Lower leg skin (tissue), 4 donors: Measurements from ENCODE around the gene HRCT1. TPM values are rescaled to one million over a fixed set of nuclear protein-coding genes. Genes with fewer than 3 reads are reported as not detected.
"Not testable (repeated sequence)": the region's sequence is repeated elsewhere in the genome, so short reads cannot be mapped to it uniquely, and the experiment has no call there.

Experiments used
- DNase-seq, 2 donors: peaks; one replicate each; pipeline ENCODE4 v3.0.0-alpha.2; 2019; ENCODE audit warnings: low spot score in 2 of 2
- H3K4me3 ChIP-seq: fragments of 200-600 bp; sonication (generic); 2 replicates; pipeline ENCODE4 v1.5.1; 2017; ENCODE audit warnings: mild to moderate bottlenecking, low read depth; ENCODE audit not compliant: poor library complexity, severe bottlenecking
- CTCF ChIP-seq, 3 donors: fragments of 450-650 bp; IDR thresholded peaks; one replicate each; pipeline ENCODE4 v1.5.1; 2016; ENCODE audit warnings: antibody characterized with exemption in 3 of 3, mild to moderate bottlenecking in 3 of 3, moderate library complexity in 2 of 3
- POLR2A ChIP-seq, 2 donors: fragments of 450-650 bp; IDR thresholded peaks; one replicate each; pipeline ENCODE4 v1.6.1; 2016 to 2017; ENCODE audit warnings: antibody characterized with exemption in 2 of 2, mild to moderate bottlenecking in 1 of 2, moderate library complexity in 1 of 2
- WGBS, 2 donors: methylation state at CpG; one replicate each; pipeline ENCODE4 v1.1.5; 2018; 5-methylcytosine and 5-hydroxymethylcytosine counted together
- intact Hi-C: fragments of 100-400 bp; cut with DNase I; formaldehyde crosslinking; loops from one replicate; pipeline ENCODE4 v1.15.0; 2023; ENCODE audit warnings: low total_unique reads
- total RNA-seq, 4 donors: library from RNA; depleted of rRNA; stranded (reverse); fragments of >200 nt; gene quantifications; one replicate each; pipeline ENCODE4 v1.1.0, GENCODE V29; 2016

HRCT1 gene
- total RNA-seq, 4 donors from 2014 or later, result 1.1 to 5.7 (median 3.9) TPM

- no peak for TF ChIP-seq CTCF (IDR thresholded peaks at IDR 0.05)
- TF ChIP-seq POLR2A (IDR thresholded peaks at IDR 0.05), result no peak
- no peak overlapping the region for H3K4me3 ChIP-seq
- intact Hi-C loops, result no loop called here
- peak in 1 of 2 donors; percentile 36 for DNase-seq
- WGBS, 2 donors, result 95 to 96% methylated on average over 3 of the region's 3 CpGs
These were observed 25.0 kb downstream of the HRCT1 start for GRCh38 chr9:35930989-35931388.

GRCh38 chr9:35932735-35933134 lies 26.7 kb downstream of the HRCT1 start:
- DNase-seq, result no peak
- intact Hi-C loops, result no loop called here
- TF ChIP-seq CTCF (IDR thresholded peaks at IDR 0.05) (no peak), POLR2A (IDR thresholded peaks at IDR 0.05) (no peak)
- no peak overlapping the region for H3K4me3 ChIP-seq
- WGBS, 2 donors, result 88 to 89% methylated on average over 3 of the region's 3 CpGs

DNA sequence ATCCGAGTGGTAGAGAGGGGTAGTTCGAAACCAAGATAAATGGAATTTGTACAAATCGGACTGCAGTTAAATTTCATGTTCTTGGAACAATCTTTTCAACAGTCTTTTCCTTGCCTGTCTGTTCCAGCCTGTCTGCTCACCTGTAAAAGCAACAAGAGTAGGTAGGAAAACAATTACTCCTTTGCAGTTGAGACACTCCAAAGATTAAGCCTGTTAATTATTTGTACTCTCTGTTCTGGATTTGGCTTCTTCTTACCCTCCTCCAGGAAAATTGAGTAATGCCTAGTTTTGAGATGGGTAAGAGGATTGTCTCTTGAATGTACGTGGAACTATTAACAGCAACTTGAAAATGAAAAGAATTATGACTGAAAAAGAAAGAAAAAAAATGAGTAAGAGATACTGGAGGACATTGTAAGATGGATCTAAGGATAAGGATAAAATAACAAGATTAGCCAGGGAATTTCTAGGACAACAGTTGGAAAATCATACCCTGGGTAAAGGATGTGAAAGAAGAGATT lies 27.6 kb downstream of the HRCT1 start:
- no peak for TF ChIP-seq CTCF (IDR thresholded peaks at IDR 0.05)
- TF ChIP-seq POLR2A (IDR thresholded peaks at IDR 0.05), result no peak
- no peak overlapping the region for H3K4me3 ChIP-seq
- no peak for DNase-seq
- WGBS, 2 donors, result 77 to 80% methylated on average over 4 of the region's 4 CpGs
- intact Hi-C loops, result no loop called here

- DNase-seq, intact Hi-C loops, H3K4me3 ChIP-seq: not testable (repeated sequence)
- WGBS, 2 donors, result 89 to 92% methylated on average over 6 of the region's 6 CpGs
These were observed 28.1 kb downstream of the HRCT1 start for GRCh38 chr9:35934069-35934468.

GRCh38 chr9:35935261-35935660 lies 29.3 kb downstream of the HRCT1 start:
- WGBS, 2 donors, result 83 to 87% methylated on average over 4 of the region's 4 CpGs
- intact Hi-C loops, result no loop called here

More at GRCh38 chr9:35935261-35935660, 29.3 kb downstream of the HRCT1 start:
- DNase-seq, result no peak
- TF ChIP-seq POLR2A (IDR thresholded peaks at IDR 0.05) (no peak), CTCF (IDR thresholded peaks at IDR 0.05) (no peak)
- H3K4me3 ChIP-seq, result no peak overlapping the region
